GM12865 (cell line): ENCODE measurements around the gene HDLBP.

Source experiments
- DNase-seq: peaks from one replicate; pipeline ENCODE4 v3.0.0; 2010; ENCODE audit warnings: low read depth
- H3K4me3 ChIP-seq: 2 replicates; pipeline ENCODE4 v1.5.1; 2011; ENCODE audit warnings: mild to moderate bottlenecking, low read depth, low read length, control low read depth
- TF ChIP-seq, protein P1 (sequence below): IDR thresholded peaks from 2 replicates; pipeline ENCODE4 v1.5.1; 2011; ENCODE audit warnings: low read length, control low read depth, low read depth, inconsistent platforms; ENCODE audit not compliant: insufficient read depth; ENCODE audit errors: missing control alignments

Gene HDLBP

DNA sequence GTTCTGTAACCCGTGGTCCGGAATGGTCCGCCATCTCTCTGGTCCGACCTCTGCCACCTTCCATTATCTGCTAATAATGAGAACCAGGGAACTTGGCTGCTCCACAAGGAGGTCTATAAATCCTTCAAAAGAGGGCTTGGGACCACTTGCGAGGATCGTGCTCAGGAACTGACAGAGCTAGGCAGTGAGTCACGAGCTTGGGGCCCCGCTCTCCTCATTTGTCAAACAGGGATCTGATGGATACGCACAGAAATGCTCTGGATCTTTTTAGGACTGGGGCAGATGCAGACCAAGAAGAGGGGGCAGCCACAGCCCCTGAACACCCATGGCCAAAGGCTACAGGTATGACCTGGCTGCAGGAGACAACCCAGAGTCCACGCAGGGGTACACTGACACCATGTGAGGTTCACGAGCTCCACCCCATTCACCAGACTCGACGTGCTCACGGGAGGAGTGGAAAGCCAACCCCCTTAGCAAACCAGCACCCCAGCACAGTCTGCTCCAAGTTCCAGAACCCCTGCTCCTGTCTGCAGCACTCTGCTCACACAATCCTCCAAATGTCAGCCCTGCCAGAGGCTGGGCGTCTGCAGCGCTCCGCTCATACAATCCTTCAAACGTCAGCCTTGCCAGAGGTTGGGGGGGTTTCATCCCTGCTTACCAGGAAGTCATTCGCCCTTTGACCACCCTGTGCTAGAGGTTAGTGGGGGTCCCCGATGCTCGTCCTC, 81.2 kb downstream of the HDLBP start:
- no peak overlapping the region for H3K4me3 ChIP-seq
- DNase-seq, result no peak
- TF ChIP-seq, protein P1, sequence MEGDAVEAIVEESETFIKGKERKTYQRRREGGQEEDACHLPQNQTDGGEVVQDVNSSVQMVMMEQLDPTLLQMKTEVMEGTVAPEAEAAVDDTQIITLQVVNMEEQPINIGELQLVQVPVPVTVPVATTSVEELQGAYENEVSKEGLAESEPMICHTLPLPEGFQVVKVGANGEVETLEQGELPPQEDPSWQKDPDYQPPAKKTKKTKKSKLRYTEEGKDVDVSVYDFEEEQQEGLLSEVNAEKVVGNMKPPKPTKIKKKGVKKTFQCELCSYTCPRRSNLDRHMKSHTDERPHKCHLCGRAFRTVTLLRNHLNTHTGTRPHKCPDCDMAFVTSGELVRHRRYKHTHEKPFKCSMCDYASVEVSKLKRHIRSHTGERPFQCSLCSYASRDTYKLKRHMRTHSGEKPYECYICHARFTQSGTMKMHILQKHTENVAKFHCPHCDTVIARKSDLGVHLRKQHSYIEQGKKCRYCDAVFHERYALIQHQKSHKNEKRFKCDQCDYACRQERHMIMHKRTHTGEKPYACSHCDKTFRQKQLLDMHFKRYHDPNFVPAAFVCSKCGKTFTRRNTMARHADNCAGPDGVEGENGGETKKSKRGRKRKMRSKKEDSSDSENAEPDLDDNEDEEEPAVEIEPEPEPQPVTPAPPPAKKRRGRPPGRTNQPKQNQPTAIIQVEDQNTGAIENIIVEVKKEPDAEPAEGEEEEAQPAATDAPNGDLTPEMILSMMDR, result no peak

DNA sequence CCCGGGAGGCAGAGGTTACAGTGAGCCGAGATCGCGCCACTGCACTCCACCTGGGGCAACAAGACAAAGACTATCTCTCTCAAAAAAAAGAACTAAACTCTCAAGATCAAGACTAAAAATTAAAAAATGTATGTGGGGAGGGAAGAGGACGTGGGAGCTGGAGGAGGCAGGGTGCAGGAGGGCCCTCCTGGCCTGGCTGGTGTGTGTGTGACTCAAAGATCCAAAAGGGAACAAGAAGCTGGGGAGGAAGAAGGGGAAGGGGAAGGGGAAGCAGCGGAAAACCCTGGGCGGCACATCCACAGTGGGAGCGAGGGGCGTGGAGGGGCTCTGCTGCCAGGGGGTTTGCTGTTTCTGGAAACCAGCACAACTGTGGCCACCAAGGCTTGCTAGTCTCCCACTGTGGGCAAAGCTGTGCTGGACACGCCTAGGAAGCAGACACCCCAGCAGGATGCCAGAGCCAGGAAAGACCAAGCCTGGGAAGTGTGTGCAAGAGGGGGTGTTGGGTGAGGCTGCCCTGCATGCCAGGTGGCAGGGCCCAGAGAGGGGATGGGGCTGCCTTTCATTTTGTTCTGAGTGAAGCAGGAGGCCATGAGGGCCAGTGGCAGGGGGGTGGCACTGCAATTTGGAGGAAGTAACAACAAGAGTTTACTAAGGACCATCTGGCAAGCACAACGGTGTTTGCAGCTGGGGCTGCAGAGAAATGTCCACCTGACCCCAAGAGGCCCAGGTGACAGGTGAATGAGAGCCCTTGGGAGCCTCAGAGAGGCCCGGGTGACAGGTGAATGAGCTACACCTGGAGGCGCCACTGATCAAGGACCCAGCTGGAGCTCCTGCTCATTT, 82.5 kb downstream of the HDLBP start:
- H3K4me3 ChIP-seq, result no peak overlapping the region
- TF ChIP-seq, protein P1, result no peak
- no peak for DNase-seq

DNA sequence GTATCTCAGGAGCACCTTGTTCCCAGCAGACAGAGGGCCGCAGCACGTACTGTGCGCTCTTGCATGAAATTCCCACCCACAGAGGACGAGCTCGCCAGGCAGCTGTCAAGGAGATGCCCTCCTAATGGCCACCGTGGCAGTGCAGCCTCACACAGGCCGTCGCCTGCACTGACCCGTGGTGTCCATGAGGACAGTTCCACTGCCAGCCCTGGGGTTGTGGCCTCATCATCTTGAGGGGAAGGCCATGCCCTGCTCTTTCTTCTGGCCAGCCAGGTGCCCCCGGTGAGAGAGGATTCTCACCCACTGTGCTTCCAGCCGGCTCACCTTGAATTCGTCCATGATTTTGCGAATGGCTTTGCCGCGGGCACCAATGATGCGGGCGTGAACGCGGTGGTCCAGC, 85.0 kb downstream of the HDLBP start:
- DNase-seq, result no peak
- TF ChIP-seq, protein P1, result no peak
- H3K4me3 ChIP-seq, result no peak overlapping the region

DNA sequence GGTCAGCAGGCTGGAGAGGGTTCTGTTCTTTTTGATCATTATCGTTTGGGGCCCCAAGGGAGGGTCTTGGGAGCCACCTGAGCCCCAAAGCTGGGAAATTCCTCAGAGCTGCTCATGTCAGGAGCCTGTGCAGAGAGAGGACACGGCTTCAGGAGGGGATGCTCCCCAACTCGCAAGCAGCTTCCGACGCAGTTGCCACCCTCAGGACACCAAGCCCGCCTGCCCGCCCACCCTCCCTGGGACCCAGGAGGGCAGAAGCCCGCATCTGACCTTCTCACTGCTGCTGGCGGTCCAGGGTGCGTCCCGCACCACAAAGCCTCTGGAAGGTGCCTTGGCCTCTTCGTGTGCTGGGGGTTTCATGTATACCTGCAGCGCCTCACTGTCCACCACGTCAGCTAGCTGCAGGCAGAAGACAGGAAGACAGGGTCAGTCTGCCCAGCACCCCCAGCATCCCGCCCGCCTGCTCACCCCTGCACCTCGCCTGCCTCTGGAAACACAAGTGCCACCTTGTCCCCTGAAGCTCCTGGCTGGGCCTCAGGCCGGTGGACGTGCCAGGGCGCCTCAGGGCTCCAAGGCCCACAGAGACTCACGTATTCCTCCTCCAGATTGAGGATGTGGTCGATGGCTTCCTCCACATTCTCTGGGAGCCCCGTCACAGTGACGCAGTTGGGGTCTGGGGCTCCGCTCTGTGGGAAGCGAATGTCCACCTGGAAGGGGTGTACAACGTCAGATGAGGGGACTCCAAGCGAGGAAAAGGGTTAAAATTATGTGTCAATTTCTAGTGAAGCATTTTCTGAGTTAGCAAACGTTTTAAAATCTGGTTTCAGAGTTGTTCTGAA, 85.7 kb downstream of the HDLBP start:
- TF ChIP-seq, protein P1, result no peak
- no peak overlapping the region for H3K4me3 ChIP-seq
- DNase-seq, result no peak

DNA sequence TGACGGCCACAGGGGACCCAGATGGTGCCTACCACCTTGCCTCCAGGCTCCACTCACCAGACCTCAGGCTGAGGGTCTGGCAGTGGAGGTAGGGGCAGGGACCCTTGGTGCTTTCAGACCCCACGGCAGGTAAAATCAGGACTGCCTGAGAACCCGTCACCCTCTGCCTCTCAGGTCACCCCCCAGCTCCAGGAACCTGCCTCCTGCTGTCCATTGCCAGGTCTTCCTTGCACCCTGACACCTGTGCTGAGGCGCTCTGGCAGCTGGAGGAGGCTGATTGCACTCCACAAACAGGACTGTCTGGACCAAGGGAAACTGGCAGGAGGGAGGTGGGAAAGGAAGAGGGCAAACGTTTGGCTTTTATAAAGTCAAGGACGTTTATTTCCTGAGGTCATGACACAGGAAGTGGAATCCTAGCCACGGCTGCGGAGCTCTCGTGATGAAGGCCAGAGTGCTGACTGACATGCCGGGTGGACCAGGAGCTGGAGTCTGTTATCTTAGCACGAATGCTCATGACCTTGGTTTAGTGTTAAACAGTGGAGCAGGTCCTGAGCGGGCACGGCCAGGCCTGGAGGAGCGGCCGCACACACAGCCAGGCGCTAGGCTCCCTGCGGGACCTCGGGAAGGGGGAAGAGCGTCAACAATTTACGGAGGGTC, 86.5 kb downstream of the HDLBP start:
- TF ChIP-seq, protein P1, result no peak
- H3K4me3 ChIP-seq, result no peak overlapping the region
- DNase-seq, result no peak
